A673 (cell line): ENCODE data around the gene ECE1. TPM values are rescaled to one million over a fixed set of nuclear protein-coding genes. Genes with fewer than 3 reads are reported as not detected.

ENCODE experiments used
- BruUV-seq: library from RNA; stranded (reverse); fragments of 400-500 nt; replicated peaks from 2 replicates; lab custom pipeline; 2021; lab: Mats Ljungman, UMichigan
- CTCF ChIA-PET: fragments of 300-600 bp; sonication (Branson Sonifier 250); formaldehyde crosslinking; loops from one replicate; lab custom pipeline; 2022; ENCODE audit warnings: antibody characterized with exemption; lab: Charles Lee
- POLR2A ChIA-PET: fragments of 300-600 bp; sonication (Branson Sonifier 250); formaldehyde crosslinking; loops from one replicate; lab custom pipeline; 2022; ENCODE audit warnings: antibody characterized with exemption; ENCODE audit not compliant: low non-redundant PET; lab: Charles Lee
- DNase-seq: peaks from one replicate; pipeline ENCODE4 v3.0.0-alpha.2; 2015; ENCODE audit warnings: low spot score
- H3K27ac ChIP-seq: fragments of 200-600 bp; sonication (generic); 2 replicates; pipeline ENCODE4 v1.5.1; 2016; ENCODE audit warnings: mixed run types, low read depth, mild to moderate bottlenecking, mixed read lengths, antibody characterized with exemption, low read length; ENCODE audit not compliant: poor library complexity, severe bottlenecking
- H3K27me3 ChIP-seq: fragments of 200-600 bp; sonication (generic); replicated peaks from 2 replicates; pipeline ENCODE4 v1.6.1; 2017; ENCODE audit warnings: mixed run types, low read depth, mild to moderate bottlenecking, mixed read lengths, antibody characterized with exemption, low read length; ENCODE audit not compliant: insufficient read depth, poor library complexity
- H3K36me3 ChIP-seq: fragments of 200-600 bp; sonication (generic); 2 replicates; pipeline ENCODE4 v1.6.1; 2016; ENCODE audit warnings: mixed run types, mild to moderate bottlenecking, mixed read lengths, antibody characterized with exemption, low read length; ENCODE audit not compliant: insufficient read depth, poor library complexity, severe bottlenecking
- H3K4me1 ChIP-seq: fragments of 200-600 bp; sonication (generic); 2 replicates; pipeline ENCODE4 v1.6.1; 2017; ENCODE audit warnings: mixed run types, mild to moderate bottlenecking, mixed read lengths, antibody characterized with exemption, low read length; ENCODE audit not compliant: insufficient read depth, poor library complexity, severe bottlenecking
- H3K4me3 ChIP-seq: fragments of 200-600 bp; sonication (generic); 2 replicates; pipeline ENCODE4 v1.5.1; 2016; ENCODE audit warnings: low read depth, mixed run types, mild to moderate bottlenecking, mixed read lengths, low read length; ENCODE audit not compliant: poor library complexity, severe bottlenecking
- H3K9me3 ChIP-seq: fragments of 200-600 bp; sonication (generic); 2 replicates; pipeline ENCODE4 v1.6.1; 2016; ENCODE audit warnings: mixed run types, low read depth, mild to moderate bottlenecking, mixed read lengths, antibody characterized with exemption, low read length; ENCODE audit not compliant: poor library complexity, severe bottlenecking
- EZH2 ChIP-seq: fragments of 200-600 bp; sonication (generic); IDR thresholded peaks from 2 replicates; pipeline ENCODE4 v1.6.1; 2017; ENCODE audit warnings: borderline replicate concordance, low read depth, mild to moderate bottlenecking, mixed read lengths, antibody characterized with exemption, low read length; ENCODE audit not compliant: poor library complexity, severe bottlenecking
- intact Hi-C: fragments of 100-400 bp; cut with micrococcal nuclease; formaldehyde crosslinking; loops from one replicate; pipeline ENCODE4 v1.10.0; 2022; ENCODE audit not compliant: unreplicated experiment
- total RNA-seq: library from RNA; stranded (reverse); gene quantifications from 2 replicates; pipeline ENCODE4 v1.2.3, GENCODE V29; 2021
- TF ChIP-seq, protein P1 (sequence below): fragments of 300-800, 200-600 bp; sonication (generic); conservative IDR thresholded peaks from 2 replicates; pipeline ENCODE4 v1.5.1; 2017; ENCODE audit warnings: low read depth, mild to moderate bottlenecking, antibody characterized with exemption, low read length, moderate library complexity, mixed read lengths

Gene ECE1
- total RNA-seq, 1 experiment from 2014 or later = 31.5 TPM

GRCh38 chr1:21225065-21225464 lies 65.2 kb downstream of the ECE1 start:
- CTCF ChIA-PET = interaction anchor here (0.6 kb wide), 1 partner anchor 12 kb away, joined by 5 read pairs; no protein-coding TSS in a partner anchor
- no peaks in the 10 kb centered on the region for H3K27me3 ChIP-seq
- no peaks in the 10 kb centered on the region for H3K36me3 ChIP-seq
- no peak for DNase-seq
- no peak overlapping the region for H3K27ac ChIP-seq
- intact Hi-C loops = no loop called here
- H3K4me1 ChIP-seq = no peaks in the 10 kb centered on the region
- POLR2A ChIA-PET = no interaction called here
- TF ChIP-seq EZH2 = no peak
- TF ChIP-seq, protein P1, sequence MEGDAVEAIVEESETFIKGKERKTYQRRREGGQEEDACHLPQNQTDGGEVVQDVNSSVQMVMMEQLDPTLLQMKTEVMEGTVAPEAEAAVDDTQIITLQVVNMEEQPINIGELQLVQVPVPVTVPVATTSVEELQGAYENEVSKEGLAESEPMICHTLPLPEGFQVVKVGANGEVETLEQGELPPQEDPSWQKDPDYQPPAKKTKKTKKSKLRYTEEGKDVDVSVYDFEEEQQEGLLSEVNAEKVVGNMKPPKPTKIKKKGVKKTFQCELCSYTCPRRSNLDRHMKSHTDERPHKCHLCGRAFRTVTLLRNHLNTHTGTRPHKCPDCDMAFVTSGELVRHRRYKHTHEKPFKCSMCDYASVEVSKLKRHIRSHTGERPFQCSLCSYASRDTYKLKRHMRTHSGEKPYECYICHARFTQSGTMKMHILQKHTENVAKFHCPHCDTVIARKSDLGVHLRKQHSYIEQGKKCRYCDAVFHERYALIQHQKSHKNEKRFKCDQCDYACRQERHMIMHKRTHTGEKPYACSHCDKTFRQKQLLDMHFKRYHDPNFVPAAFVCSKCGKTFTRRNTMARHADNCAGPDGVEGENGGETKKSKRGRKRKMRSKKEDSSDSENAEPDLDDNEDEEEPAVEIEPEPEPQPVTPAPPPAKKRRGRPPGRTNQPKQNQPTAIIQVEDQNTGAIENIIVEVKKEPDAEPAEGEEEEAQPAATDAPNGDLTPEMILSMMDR = no peak
- no peaks in the 10 kb centered on the region for H3K9me3 ChIP-seq
- no TSS peak for BruUV-seq
- no peak overlapping the region for H3K4me3 ChIP-seq

GRCh38 chr1:21220815-21221214 lies 69.4 kb downstream of the ECE1 start:
- intact Hi-C loops = no loop called here
- BruUV-seq = no TSS peak
- peak; percentile 73 for DNase-seq
- CTCF ChIA-PET = interaction anchor here (0.5 kb wide), 1 partner anchor 21 kb away, joined by 3 read pairs; no protein-coding TSS in a partner anchor
- Histone ChIP-seq H3K4me3 (no peak overlapping the region), H3K4me1 (no peaks in the 10 kb centered on the region), H3K36me3 (no peaks in the 10 kb centered on the region), H3K9me3 (no peaks in the 10 kb centered on the region), H3K27ac (no peak overlapping the region), H3K27me3 (no peaks in the 10 kb centered on the region)
- POLR2A ChIA-PET = no interaction called here
- no peak for TF ChIP-seq EZH2
- TF ChIP-seq, protein P1 = no peak

GRCh38 chr1:21219674-21220073 lies 70.6 kb downstream of the ECE1 start:
- no peak for DNase-seq

More at GRCh38 chr1:21219674-21220073, 70.6 kb downstream of the ECE1 start:
- no TSS peak for BruUV-seq
- Histone ChIP-seq H3K4me1 (no peaks in the 10 kb centered on the region), H3K4me3 (no peak overlapping the region), H3K9me3 (no peaks in the 10 kb centered on the region), H3K36me3 (no peaks in the 10 kb centered on the region), H3K27ac (no peak overlapping the region), H3K27me3 (no peaks in the 10 kb centered on the region)
- intact Hi-C loops = no loop called here
- CTCF ChIA-PET = no interaction called here
- TF ChIP-seq, protein P1 = no peak
- TF ChIP-seq EZH2 = no peak
- POLR2A ChIA-PET = no interaction called here
